HEK293T (cell line): ENCODE results near the gene EFEMP1.

Experiments
- CTCF ChIA-PET: fragments of 350-600 bp; formaldehyde crosslinking; extraction: SDS; loops from one replicate; lab custom pipeline; 2021; ENCODE audit warnings: antibody characterized with exemption, inconsistent platforms; lab: Yijun Ruan, JAX
- POLR2A ChIA-PET: fragments of 350-600 bp; formaldehyde crosslinking; extraction: SDS; loops from one replicate; lab custom pipeline; 2020; ENCODE audit warnings: antibody characterized with exemption, inconsistent platforms; lab: Yijun Ruan, JAX
- DNase-seq: peaks from one replicate; pipeline ENCODE4 v3.0.0; 2012; ENCODE audit warnings: mixed read lengths; ENCODE audit errors: extremely low spot score
- ARNT ChIP-seq: fragments of 450-650 bp; IDR thresholded peaks from 2 replicates; pipeline ENCODE4 v1.6.1; 2017; ENCODE audit warnings: mild to moderate bottlenecking
- BHLHE40 ChIP-seq: fragments of 450-650 bp; IDR thresholded peaks from 2 replicates; pipeline ENCODE4 v1.6.1; 2016; ENCODE audit warnings: mild to moderate bottlenecking, moderate library complexity, borderline replicate concordance
- CTBP1 ChIP-seq: fragments of 450-650 bp; IDR thresholded peaks from 2 replicates; pipeline ENCODE4 v1.6.1; 2016; ENCODE audit warnings: borderline replicate concordance
- ELF4 ChIP-seq: fragments of 450-650 bp; IDR thresholded peaks from 2 replicates; pipeline ENCODE4 v1.6.1; 2017; ENCODE audit warnings: antibody characterized with exemption
- FOXA1 ChIP-seq: fragments of 450-650 bp; IDR thresholded peaks from 2 replicates; pipeline ENCODE4 v1.6.1; 2016; ENCODE audit warnings: mild to moderate bottlenecking
- FOXK2 ChIP-seq: fragments of 450-650 bp; IDR thresholded peaks from 2 replicates; pipeline ENCODE4 v1.6.1; 2016; ENCODE audit warnings: mild to moderate bottlenecking
- FOXM1 ChIP-seq: fragments of 450-650 bp; IDR thresholded peaks from 2 replicates; pipeline ENCODE4 v1.6.1; 2017; ENCODE audit warnings: mild to moderate bottlenecking, borderline replicate concordance
- HDGF ChIP-seq: fragments of 450-650 bp; IDR thresholded peaks from 2 replicates; pipeline ENCODE4 v1.6.1; 2017; ENCODE audit warnings: antibody characterized with exemption, borderline replicate concordance
- L3MBTL2 ChIP-seq: fragments of 450-650 bp; conservative IDR thresholded peaks from 2 replicates; pipeline ENCODE4 v1.6.1; 2016; ENCODE audit warnings: mild to moderate bottlenecking
- LEF1 ChIP-seq: fragments of 450-650 bp; IDR thresholded peaks from 2 replicates; pipeline ENCODE4 v1.6.1; 2017; ENCODE audit warnings: mild to moderate bottlenecking, borderline replicate concordance
- NFRKB ChIP-seq: fragments of 450-650 bp; IDR thresholded peaks from 2 replicates; pipeline ENCODE4 v1.6.1; 2016; ENCODE audit warnings: mild to moderate bottlenecking, moderate library complexity
- PKNOX1 ChIP-seq: fragments of 450-650 bp; IDR thresholded peaks from 2 replicates; pipeline ENCODE4 v1.6.1; 2016
- SP1 ChIP-seq: fragments of 450-650 bp; IDR thresholded peaks from 2 replicates; pipeline ENCODE4 v1.6.1; 2017
- SUZ12 ChIP-seq: fragments of 450-650 bp; IDR thresholded peaks from 2 replicates; pipeline ENCODE4 v1.6.1; 2016; ENCODE audit warnings: mild to moderate bottlenecking
- TARDBP ChIP-seq: fragments of 450-650 bp; IDR thresholded peaks from 2 replicates; pipeline ENCODE4 v1.6.1; 2016
- ZNF384 ChIP-seq: fragments of 450-650 bp; IDR thresholded peaks from 2 replicates; pipeline ENCODE4 v1.6.1; 2016

The EFEMP1 gene

DNA sequence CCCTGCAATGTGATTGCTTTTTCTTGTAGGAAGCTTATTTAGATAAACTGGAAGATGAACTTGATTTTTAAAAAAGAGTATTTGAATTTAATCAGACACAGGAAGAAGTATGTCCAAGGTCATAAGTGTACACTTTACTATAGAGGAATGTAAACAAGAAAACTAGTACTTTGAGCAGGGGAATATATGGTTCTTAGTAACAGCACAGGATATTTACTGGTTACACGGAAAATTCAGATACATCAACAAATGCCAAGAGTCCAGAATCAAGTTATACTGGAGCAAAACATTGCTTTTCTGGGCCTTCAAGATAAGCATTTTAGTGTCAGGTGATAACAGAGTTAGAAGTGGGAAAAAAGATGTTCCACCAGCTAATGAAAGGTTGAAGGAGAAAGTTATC is 75.5 kb downstream of the EFEMP1 start:
- no peak for TF ChIP-seq CTBP1
- TF ChIP-seq ELF4 = no peak
- no peak for TF ChIP-seq BHLHE40
- TF ChIP-seq SP1 = no peak
- no peak for TF ChIP-seq HDGF
- no peak for TF ChIP-seq FOXK2
- ChIA-PET POLR2A (no interaction called here), CTCF (no interaction called here)
- no peak for DNase-seq

GRCh38 chr2:55846426-55846825 is 77.2 kb downstream of the EFEMP1 start:
- DNase-seq = no peak
- ChIA-PET CTCF (no interaction called here), POLR2A (no interaction called here)
- no peak for TF ChIP-seq ELF4
- TF ChIP-seq PKNOX1 = no peak
- no peak for TF ChIP-seq ZNF384
- TF ChIP-seq SUZ12 = no peak
- TF ChIP-seq FOXM1 = no peak

DNA sequence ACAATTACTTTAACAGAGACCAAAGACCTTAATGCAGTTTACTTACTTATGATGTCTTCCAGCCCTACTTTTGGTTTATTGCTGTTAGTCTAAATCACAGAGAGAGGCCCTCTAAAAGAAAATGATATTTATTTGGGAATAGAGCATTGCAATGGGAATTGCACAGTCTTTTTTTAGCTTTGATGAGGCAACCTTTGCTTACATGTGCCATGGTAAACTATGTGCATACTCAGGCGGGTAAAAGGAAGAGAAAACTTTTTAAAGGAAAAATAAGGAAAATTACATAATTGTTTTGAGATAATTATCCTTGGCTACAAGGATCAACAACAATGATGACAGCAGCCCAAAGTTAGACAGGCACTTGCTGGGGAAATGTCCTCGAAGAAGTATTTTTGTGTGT is 78.6 kb downstream of the EFEMP1 start:
- TF ChIP-seq FOXM1 (no peak), HDGF (no peak), FOXA1 (no peak), BHLHE40 (no peak), L3MBTL2 (no peak), FOXK2 (no peak), ELF4 (no peak), NFRKB (no peak), CTBP1 (no peak), SP1 (no peak), LEF1 (no peak), ARNT (no peak), SUZ12 (no peak), PKNOX1 (no peak), TARDBP (no peak)
- ChIA-PET POLR2A (no interaction called here), CTCF (no interaction called here)
- DNase-seq = no peak

DNA sequence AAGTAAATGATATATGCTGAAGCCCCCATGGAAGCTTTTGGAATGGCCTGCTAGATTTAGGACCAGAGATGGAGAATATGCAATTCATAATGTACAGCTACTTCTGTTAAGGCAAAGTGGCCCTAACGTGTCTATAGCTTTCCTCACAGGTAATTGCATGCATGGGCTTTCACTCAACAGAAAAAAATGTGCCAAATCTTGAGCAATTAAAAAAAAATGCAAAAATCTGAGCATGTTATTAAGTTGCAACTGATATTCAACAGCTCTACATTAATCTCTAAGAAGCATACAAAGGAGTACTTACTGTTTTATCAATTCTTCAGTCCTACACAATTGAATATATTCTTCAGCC is 79.6 kb downstream of the EFEMP1 start:
- TF ChIP-seq ZNF384 = no peak
- no peak for TF ChIP-seq PKNOX1
- no peak for TF ChIP-seq ELF4
- TF ChIP-seq NFRKB = no peak
- TF ChIP-seq BHLHE40 = no peak
- TF ChIP-seq SUZ12 = no peak
- TF ChIP-seq ARNT = no peak
- TF ChIP-seq L3MBTL2 = no peak
- no peak for TF ChIP-seq FOXM1
- TF ChIP-seq CTBP1 = no peak
- TF ChIP-seq FOXK2 = no peak
- TF ChIP-seq FOXA1 = no peak
- DNase-seq = no peak
- CTCF ChIA-PET = no interaction called here
- POLR2A ChIA-PET = no interaction called here

DNA sequence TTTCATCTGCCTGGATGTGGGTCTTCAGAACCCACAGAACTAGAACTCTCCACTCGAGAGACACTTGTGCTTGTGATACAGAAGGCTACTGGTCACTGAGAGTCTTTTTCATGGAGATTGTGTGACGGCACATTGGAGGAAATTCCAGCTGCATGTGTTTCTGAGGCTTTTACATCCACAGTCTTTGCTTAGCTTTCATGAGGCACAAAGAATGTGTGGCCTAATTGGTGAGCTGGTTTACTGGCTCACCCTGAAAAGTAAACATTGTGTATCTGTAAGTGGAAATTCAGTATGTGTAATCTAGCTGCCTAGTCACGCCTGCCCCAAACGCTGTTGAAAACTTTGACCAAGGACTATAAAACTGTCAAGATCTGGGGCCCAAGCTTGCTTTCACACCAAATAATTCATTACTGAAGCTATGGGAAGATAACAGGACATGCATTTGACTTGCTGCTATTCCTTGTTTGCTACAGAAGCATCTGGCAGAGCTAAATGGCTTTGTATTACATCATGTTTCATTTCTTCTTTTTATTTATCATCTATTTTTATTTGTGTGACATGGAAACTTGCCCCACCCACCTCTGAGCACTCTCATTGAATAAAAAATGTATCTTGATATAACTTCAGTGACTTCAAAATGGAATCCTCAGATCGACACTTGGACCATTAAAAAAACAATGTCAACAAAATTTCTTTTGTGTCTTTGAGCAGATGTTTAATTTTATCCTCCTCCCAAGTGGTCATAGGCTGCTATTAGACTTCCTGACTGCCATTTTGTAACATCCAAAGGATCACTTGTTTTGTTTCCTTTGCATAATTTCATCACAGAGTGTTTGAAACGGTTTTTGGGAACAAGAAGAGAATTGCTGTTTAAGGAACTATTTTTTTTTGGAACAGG is 80.2 kb downstream of the EFEMP1 start:
- POLR2A ChIA-PET = no interaction called here
- TF ChIP-seq L3MBTL2 = no peak
- peak; percentile 74 for TF ChIP-seq PKNOX1
- CTCF ChIA-PET = no interaction called here
- DNase-seq = peak; percentile 39

DNA sequence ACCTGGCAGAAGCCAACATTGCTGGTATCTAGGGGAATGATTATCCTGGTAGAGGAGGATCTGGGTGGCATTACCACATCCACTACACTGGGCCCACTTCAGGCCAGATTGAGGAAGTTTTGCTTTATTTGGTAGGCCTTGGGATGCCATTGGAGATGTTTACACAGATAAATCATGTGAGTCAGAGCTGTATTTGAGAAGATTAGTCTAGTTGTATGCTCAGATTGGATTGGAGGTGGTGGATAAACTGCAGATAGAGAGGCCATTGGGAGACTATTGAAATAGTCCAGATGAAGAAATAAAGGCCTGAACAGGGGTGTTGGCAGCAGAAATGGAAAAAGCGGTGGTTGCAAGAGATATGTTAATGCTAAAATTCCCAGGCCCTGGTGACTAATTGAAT is 81.5 kb downstream of the EFEMP1 start:
- ChIA-PET POLR2A (no interaction called here), CTCF (no interaction called here)
- TF ChIP-seq BHLHE40 = no peak
- DNase-seq = no peak
